WERI-Rb-1 (cell line): Measurements from ENCODE around the gene ZBBX.

ENCODE experiments used
- DNase-seq: peaks from one replicate; pipeline ENCODE4 v3.0.0-alpha.2; 2020
- H3K27ac ChIP-seq: fragments of 250-450 bp; sonication (Bioruptor Pico); 2 replicates; pipeline ENCODE4 v1.5.1; 2020; ENCODE audit warnings: mild to moderate bottlenecking, moderate library complexity
- H3K27me3 ChIP-seq: fragments of 250-450 bp; sonication (Bioruptor Pico); 2 replicates; pipeline ENCODE4 v1.5.1; 2021; ENCODE audit warnings: mild to moderate bottlenecking, low read depth, moderate library complexity; ENCODE audit not compliant: insufficient read depth, severe bottlenecking
- H3K36me3 ChIP-seq: fragments of 250-450 bp; sonication (Bioruptor Pico); 2 replicates; pipeline ENCODE4 v1.5.1; 2020; ENCODE audit warnings: mild to moderate bottlenecking, moderate library complexity
- H3K4me3 ChIP-seq: 2 replicates; pipeline ENCODE4 v1.5.1; 2011; ENCODE audit warnings: low read depth, mild to moderate bottlenecking, control low read depth, low read length
- H3K9me3 ChIP-seq: fragments of 250-450 bp; sonication (Bioruptor Pico); 2 replicates; pipeline ENCODE4 v1.5.1; 2021; ENCODE audit warnings: mild to moderate bottlenecking, moderate library complexity; ENCODE audit not compliant: severe bottlenecking
- TF ChIP-seq, protein P1 (sequence below): IDR thresholded peaks from 2 replicates; pipeline ENCODE4 v1.5.1; 2011; ENCODE audit warnings: low read depth, mild to moderate bottlenecking, control low read depth, inconsistent platforms, low read length

The ZBBX gene

DNA sequence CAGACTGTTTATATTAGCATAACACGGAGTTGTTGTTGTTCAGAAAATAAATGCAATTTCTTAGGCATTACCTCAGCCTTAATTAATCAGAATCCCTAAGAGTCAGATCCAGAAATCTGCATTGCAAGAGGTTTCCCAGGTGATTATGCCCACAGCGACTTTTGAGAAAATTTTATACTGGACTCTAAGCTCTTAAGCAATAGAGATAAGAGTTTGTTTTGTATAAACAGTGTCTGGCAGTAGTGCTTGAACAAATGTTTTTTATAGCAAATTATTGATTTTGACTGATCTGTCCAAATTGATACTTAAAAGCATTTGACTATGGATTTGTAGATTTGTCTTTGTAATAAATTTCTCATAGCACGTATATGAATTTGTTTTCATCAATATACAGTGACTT lies 92.8 kb downstream of the ZBBX start:
- H3K9me3 ChIP-seq = no peaks in the 10 kb centered on the region
- no peaks in the 10 kb centered on the region for H3K36me3 ChIP-seq
- no peak for DNase-seq
- no peaks in the 10 kb centered on the region for H3K27me3 ChIP-seq
- TF ChIP-seq, protein P1, sequence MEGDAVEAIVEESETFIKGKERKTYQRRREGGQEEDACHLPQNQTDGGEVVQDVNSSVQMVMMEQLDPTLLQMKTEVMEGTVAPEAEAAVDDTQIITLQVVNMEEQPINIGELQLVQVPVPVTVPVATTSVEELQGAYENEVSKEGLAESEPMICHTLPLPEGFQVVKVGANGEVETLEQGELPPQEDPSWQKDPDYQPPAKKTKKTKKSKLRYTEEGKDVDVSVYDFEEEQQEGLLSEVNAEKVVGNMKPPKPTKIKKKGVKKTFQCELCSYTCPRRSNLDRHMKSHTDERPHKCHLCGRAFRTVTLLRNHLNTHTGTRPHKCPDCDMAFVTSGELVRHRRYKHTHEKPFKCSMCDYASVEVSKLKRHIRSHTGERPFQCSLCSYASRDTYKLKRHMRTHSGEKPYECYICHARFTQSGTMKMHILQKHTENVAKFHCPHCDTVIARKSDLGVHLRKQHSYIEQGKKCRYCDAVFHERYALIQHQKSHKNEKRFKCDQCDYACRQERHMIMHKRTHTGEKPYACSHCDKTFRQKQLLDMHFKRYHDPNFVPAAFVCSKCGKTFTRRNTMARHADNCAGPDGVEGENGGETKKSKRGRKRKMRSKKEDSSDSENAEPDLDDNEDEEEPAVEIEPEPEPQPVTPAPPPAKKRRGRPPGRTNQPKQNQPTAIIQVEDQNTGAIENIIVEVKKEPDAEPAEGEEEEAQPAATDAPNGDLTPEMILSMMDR = no peak
- no peak overlapping the region for H3K4me3 ChIP-seq
- H3K27ac ChIP-seq = no peak overlapping the region

DNA sequence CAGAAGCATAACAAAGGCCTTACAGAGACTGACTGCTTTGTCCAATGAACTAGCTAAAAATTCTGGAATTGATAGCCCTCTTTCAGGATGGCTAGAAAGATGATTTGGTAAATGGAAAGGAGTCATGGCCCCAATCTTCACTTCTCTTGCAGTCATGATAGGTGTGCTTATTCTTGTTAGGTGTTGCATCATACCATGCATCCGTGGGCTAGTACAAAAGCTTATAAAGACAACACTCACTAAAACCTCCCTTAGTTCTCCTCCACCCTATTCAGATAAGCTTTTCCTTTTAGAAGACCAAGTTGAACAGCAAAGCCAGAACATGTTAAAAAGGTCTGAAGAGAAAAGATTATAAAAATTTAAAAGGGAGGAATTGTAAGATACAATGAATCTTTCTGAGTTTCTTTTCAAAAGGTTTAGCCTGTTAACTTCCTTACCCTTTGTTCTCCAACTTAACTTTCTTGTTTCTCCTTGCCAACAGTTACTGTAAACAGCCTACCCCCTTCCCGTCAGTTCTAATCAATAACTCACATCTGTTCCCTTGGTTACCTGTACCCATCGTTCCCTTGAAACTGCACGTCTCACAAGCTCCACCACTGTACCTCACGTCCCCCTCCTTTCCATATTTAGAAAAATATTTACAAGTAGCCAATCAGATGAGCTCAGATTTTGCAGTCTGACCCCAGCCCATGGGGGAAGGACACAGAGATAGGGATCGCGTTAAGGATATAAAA lies 105.8 kb downstream of the ZBBX start:
- no peaks in the 10 kb centered on the region for H3K36me3 ChIP-seq
- no peaks in the 10 kb centered on the region for H3K9me3 ChIP-seq
- no peak for DNase-seq
- H3K4me3 ChIP-seq = no peak overlapping the region
- no peaks in the 10 kb centered on the region for H3K27me3 ChIP-seq
- no peak overlapping the region for H3K27ac ChIP-seq
- TF ChIP-seq, protein P1 = no peak

DNA sequence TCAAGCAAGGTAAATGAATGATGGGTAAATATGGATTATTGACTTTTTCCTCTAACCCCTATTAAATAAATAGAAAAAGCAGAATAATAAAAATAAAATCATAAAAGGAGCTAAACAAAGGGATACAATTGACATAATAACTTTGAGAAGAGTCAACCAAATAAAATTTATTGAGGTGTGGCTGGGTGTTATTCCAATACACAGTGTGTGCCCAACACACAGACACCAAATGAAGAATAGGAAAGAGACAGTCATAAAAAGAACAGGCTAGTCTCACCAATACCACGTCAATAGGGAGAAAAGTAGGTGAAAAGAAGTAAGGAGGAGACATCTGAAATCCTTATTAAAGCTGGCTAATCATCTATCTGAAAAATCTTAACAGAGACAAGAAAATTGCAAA lies 127.1 kb downstream of the ZBBX start:
- Histone ChIP-seq H3K27me3 (no peaks in the 10 kb centered on the region), H3K36me3 (no peaks in the 10 kb centered on the region), H3K27ac (no peak overlapping the region), H3K4me3 (no peak overlapping the region), H3K9me3 (peaks cover 7% of the 10 kb centered on the region)
- TF ChIP-seq, protein P1 = no peak
- no peak for DNase-seq

DNA sequence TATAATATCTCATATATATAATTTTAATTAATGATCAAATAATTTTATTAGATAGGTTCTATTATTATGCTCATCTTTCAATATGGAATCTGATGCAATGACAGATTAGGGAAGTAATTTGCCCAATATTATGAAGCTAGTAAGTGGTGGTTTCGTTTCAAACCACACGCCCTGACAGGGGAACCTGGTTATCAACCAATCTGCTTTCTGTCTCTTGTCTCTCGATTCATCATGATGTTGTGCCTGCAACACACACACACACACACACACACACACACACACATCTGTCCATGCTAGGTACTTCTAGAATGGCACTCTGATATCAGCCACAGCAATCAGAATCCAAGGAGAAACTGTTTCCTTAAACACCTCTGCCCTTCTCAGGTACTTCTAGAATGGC lies 128.4 kb downstream of the ZBBX start:
- H3K4me3 ChIP-seq = no peak overlapping the region
- no peak overlapping the region for H3K27ac ChIP-seq
- TF ChIP-seq, protein P1 = no peak
- peaks cover 10% of the 10 kb centered on the region for H3K9me3 ChIP-seq
- no peaks in the 10 kb centered on the region for H3K27me3 ChIP-seq
- H3K36me3 ChIP-seq = no peaks in the 10 kb centered on the region
- no peak for DNase-seq

DNA sequence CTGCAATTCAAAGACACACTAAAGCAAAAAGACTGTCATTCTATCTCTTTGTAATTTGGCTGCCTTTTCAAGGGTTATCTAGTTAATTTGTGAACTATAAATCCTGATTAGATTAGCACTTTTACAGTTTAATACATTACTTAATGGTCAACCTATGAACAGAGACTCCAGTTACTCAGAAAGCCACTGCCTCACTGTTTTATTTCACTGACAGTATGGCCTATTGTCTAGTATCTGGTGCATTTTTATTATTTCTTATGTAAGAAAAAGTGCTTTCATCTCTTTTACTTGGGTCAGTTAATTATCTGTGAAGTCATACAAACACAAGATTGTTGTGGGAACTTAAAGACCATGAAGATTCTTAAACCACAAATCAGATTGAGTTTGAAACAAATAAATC lies 133.8 kb downstream of the ZBBX start:
- H3K36me3 ChIP-seq = no peaks in the 10 kb centered on the region
- TF ChIP-seq, protein P1 = no peak
- peaks cover 10% of the 10 kb centered on the region for H3K9me3 ChIP-seq
- no peak overlapping the region for H3K4me3 ChIP-seq
- no peaks in the 10 kb centered on the region for H3K27me3 ChIP-seq
- H3K27ac ChIP-seq = no peak overlapping the region
- DNase-seq = no peak
